Hepatocyte (in vitro differentiated cells): ENCODE measurements around the gene PLCL1. TPM values are rescaled to one million over a fixed set of nuclear protein-coding genes. Genes with fewer than 3 reads are reported as not detected.

Experiments
- DNase-seq: peaks from one replicate; pipeline ENCODE4 v3.0.0-alpha.2; 2016; ENCODE audit warnings: low spot score
- H2AFZ ChIP-seq: fragments of 200-600 bp; sonication (generic); 2 replicates; pipeline ENCODE4 v1.6.0; 2016; ENCODE audit warnings: antibody characterized with exemption, mild to moderate bottlenecking
- H3K27ac ChIP-seq: fragments of 200-600 bp; sonication (generic); 2 replicates; pipeline ENCODE4 v1.5.1; 2016; ENCODE audit warnings: mild to moderate bottlenecking
- H3K27me3 ChIP-seq: fragments of 200-600 bp; sonication (generic); 2 replicates; pipeline ENCODE4 v1.6.1; 2016
- H3K36me3 ChIP-seq: fragments of 200-600 bp; sonication (generic); replicated peaks from 2 replicates; pipeline ENCODE4 v1.5.1; 2016; ENCODE audit warnings: low read depth; ENCODE audit not compliant: insufficient read depth
- H3K4me1 ChIP-seq: fragments of 200-600 bp; sonication (generic); 2 replicates; pipeline ENCODE4 v1.5.1; 2016; ENCODE audit warnings: mild to moderate bottlenecking, moderate library complexity; ENCODE audit not compliant: insufficient read depth
- H3K4me2 ChIP-seq: fragments of 200-600 bp; sonication (generic); 2 replicates; pipeline ENCODE4 v1.6.0; 2016
- H3K4me3 ChIP-seq: fragments of 200-600 bp; sonication (generic); 2 replicates; pipeline ENCODE4 v1.5.1; 2016; ENCODE audit warnings: mild to moderate bottlenecking
- H3K79me2 ChIP-seq: fragments of 200-600 bp; sonication (generic); 2 replicates; pipeline ENCODE4 v1.6.0; 2017; ENCODE audit warnings: mild to moderate bottlenecking
- H3K9me2 ChIP-seq: fragments of 200-600 bp; sonication (generic); replicated peaks from 2 replicates; pipeline ENCODE4 v1.6.0; 2017; ENCODE audit warnings: mild to moderate bottlenecking; ENCODE audit not compliant: insufficient read depth
- H3K9me3 ChIP-seq: fragments of 200-600 bp; sonication (generic); 2 replicates; pipeline ENCODE4 v1.5.1; 2016; ENCODE audit warnings: low read depth, mild to moderate bottlenecking
- H4K20me1 ChIP-seq: fragments of 200-600 bp; sonication (generic); 2 replicates; pipeline ENCODE4 v1.6.0; 2016; ENCODE audit warnings: mild to moderate bottlenecking; ENCODE audit not compliant: insufficient read depth, poor library complexity, severe bottlenecking
- CTCF ChIP-seq: fragments of 200-600 bp; sonication (generic); IDR thresholded peaks from 2 replicates; pipeline ENCODE4 v1.5.1; 2016; ENCODE audit warnings: antibody characterized with exemption, mild to moderate bottlenecking; ENCODE audit not compliant: poor library complexity
- EZH2 ChIP-seq: fragments of 200-600 bp; sonication (generic); IDR thresholded peaks from 2 replicates; pipeline ENCODE4 v1.6.1; 2016; ENCODE audit warnings: antibody characterized with exemption, mild to moderate bottlenecking, borderline replicate concordance
- EZH2phosphoT487 ChIP-seq: fragments of 200-600 bp; sonication (generic); IDR thresholded peaks from one replicate; pipeline ENCODE4 v1.6.1; 2018; ENCODE audit warnings: antibody characterized with exemption, mild to moderate bottlenecking, low read depth, moderate library complexity; ENCODE audit not compliant: unreplicated experiment, severe bottlenecking
- WGBS: methylation state at CpG from one replicate; pipeline ENCODE4 v1.1.6; 2016; ENCODE audit warnings: low lambda C conversion rate; ENCODE audit errors: missing lambda C conversion rate; 5-methylcytosine and 5-hydroxymethylcytosine counted together
- polyA plus RNA-seq: library from polyadenylated mRNA; unstranded; fragments of >200 nt; fragmentation: Nextera tagmentation; extraction: Ambion mirVana; gene quantifications from 2 replicates; pipeline ENCODE4 v1.2.1, GENCODE V29; 2016
- total RNA-seq: library from RNA; depleted of rRNA; stranded (reverse); fragments of >200 nt; gene quantifications from 2 replicates; pipeline ENCODE4 v1.2.3, GENCODE V29; 2014

The PLCL1 gene
- total and polyA plus RNA-seq, 2 experiments from 2014 or later = 0.37 to 2.4 TPM

- Histone ChIP-seq H3K27ac (no peak overlapping the region), H4K20me1 (no peaks in the 10 kb centered on the region), H3K36me3 (peaks cover 5% of the 10 kb centered on the region), H2AFZ (no peak overlapping the region), H3K9me2 (no peaks in the 10 kb centered on the region), H3K9me3 (no peaks in the 10 kb centered on the region), H3K4me1 (no peaks in the 10 kb centered on the region), H3K4me2 (no peak overlapping the region), H3K27me3 (no peaks in the 10 kb centered on the region), H3K79me2 (no peaks in the 10 kb centered on the region), H3K4me3 (no peak overlapping the region)
- 91% methylated on average over 5 of the region's 5 CpGs for WGBS
- no peak for DNase-seq
- TF ChIP-seq EZH2phosphoT487 = no peak
- TF ChIP-seq EZH2 = no peak
- TF ChIP-seq CTCF = no peak
Measured at GRCh38 chr2:197929008-197929885, 124.9 kb downstream of the PLCL1 start.

- H3K9me3 ChIP-seq = no peaks in the 10 kb centered on the region
- no peak overlapping the region for H3K4me2 ChIP-seq
- no peaks in the 10 kb centered on the region for H3K79me2 ChIP-seq
- peaks cover 5% of the 10 kb centered on the region for H3K36me3 ChIP-seq
- no peak overlapping the region for H3K27ac ChIP-seq
- no peaks in the 10 kb centered on the region for H3K9me2 ChIP-seq
- H3K4me1 ChIP-seq = no peaks in the 10 kb centered on the region
- no peak for DNase-seq
- H3K27me3 ChIP-seq = no peaks in the 10 kb centered on the region
- H3K4me3 ChIP-seq = no peak overlapping the region
- no peaks in the 10 kb centered on the region for H4K20me1 ChIP-seq
- TF ChIP-seq EZH2phosphoT487 (no peak), CTCF (no peak), EZH2 (no peak)
- H2AFZ ChIP-seq = no peak overlapping the region
Measured at GRCh38 chr2:197929886-197930227, 125.5 kb downstream of the PLCL1 start.

GRCh38 chr2:197930570-197931278 is 126.3 kb downstream of the PLCL1 start:
- Histone ChIP-seq H3K79me2 (no peaks in the 10 kb centered on the region), H3K9me2 (no peaks in the 10 kb centered on the region), H2AFZ (no peak overlapping the region), H3K4me3 (no peak overlapping the region), H3K4me1 (no peaks in the 10 kb centered on the region), H3K27me3 (no peaks in the 10 kb centered on the region), H4K20me1 (no peaks in the 10 kb centered on the region), H3K4me2 (no peak overlapping the region), H3K27ac (no peak overlapping the region), H3K9me3 (no peaks in the 10 kb centered on the region), H3K36me3 (peaks cover 5% of the 10 kb centered on the region)
- no peak for DNase-seq
- no peak for TF ChIP-seq CTCF
- no peak for TF ChIP-seq EZH2phosphoT487
- no peak for TF ChIP-seq EZH2
- WGBS = 95% methylated on average over 4 of the region's 4 CpGs
